PC-3 (cell line): ENCODE data around the gene FASN. TPM values are rescaled to one million over a fixed set of nuclear protein-coding genes. Genes with fewer than 3 reads are reported as not detected.

Experiments used
- ATAC-seq: fragments of 200-7000 bp; cut with Tn5 transposase; 2 replicates; pipeline ENCODE4 v1.9.1; 2020; ENCODE audit warnings: mild to moderate bottlenecking, moderate library complexity
- BruUV-seq: library from RNA; stranded (reverse); fragments of 400-500 nt; replicated peaks from 2 replicates; lab custom pipeline; 2021; lab: Mats Ljungman, UMichigan
- CTCF ChIA-PET: fragments of 300-600 bp; sonication (Branson Sonifier 250); formaldehyde crosslinking; loops from one replicate; lab custom pipeline; 2022; ENCODE audit warnings: antibody characterized with exemption; lab: Charles Lee
- POLR2A ChIA-PET: fragments of 300-600 bp; sonication (Branson Sonifier 250); formaldehyde crosslinking; loops from one replicate; lab custom pipeline; 2022; ENCODE audit warnings: antibody characterized with exemption; ENCODE audit not compliant: unreplicated experiment; lab: Charles Lee
- DNase-seq: peaks from one replicate; pipeline ENCODE4 v3.0.0-alpha.2; 2015
- H2AFZ ChIP-seq: fragments of 300-600 bp; sonication (generic); 2 replicates; pipeline ENCODE4 v1.6.0; 2016; ENCODE audit warnings: antibody characterized with exemption, low read length
- H3F3A ChIP-seq: fragments of 300-600 bp; sonication (generic); one replicate; pipeline ENCODE4 v1.6.0; 2017; ENCODE audit warnings: antibody characterized with exemption, low read length, control low read depth, mild to moderate bottlenecking; ENCODE audit not compliant: unreplicated experiment
- H3K27ac ChIP-seq: fragments of 300-600 bp; sonication (generic); 2 replicates; pipeline ENCODE4 v1.5.1; 2016; ENCODE audit warnings: mild to moderate bottlenecking, low read length
- H3K27me3 ChIP-seq: fragments of 300-600 bp; sonication (generic); 2 replicates; pipeline ENCODE4 v1.6.1; 2016; ENCODE audit warnings: low read length, mixed read lengths
- H3K36me3 ChIP-seq: fragments of 300-600 bp; sonication (generic); 2 replicates; pipeline ENCODE4 v1.6.1; 2016; ENCODE audit warnings: low read depth, mixed run types, low read length, mixed read lengths
- H3K4me1 ChIP-seq: fragments of 300-600 bp; sonication (generic); 2 replicates; pipeline ENCODE4 v1.5.1; 2016; ENCODE audit warnings: low read length; ENCODE audit not compliant: insufficient read depth
- H3K4me2 ChIP-seq: fragments of 300-600 bp; sonication (generic); 2 replicates; pipeline ENCODE4 v1.6.0; 2016; ENCODE audit warnings: low read length
- H3K4me3 ChIP-seq: fragments of 300-600 bp; sonication (generic); 2 replicates; pipeline ENCODE4 v1.5.1; 2016; ENCODE audit warnings: mild to moderate bottlenecking, low read length, mixed read lengths
- H3K79me2 ChIP-seq: fragments of 300-600 bp; sonication (generic); 2 replicates; pipeline ENCODE4 v1.6.1; 2017; ENCODE audit warnings: low read length, mixed read lengths
- H3K9ac ChIP-seq: fragments of 300-600 bp; sonication (generic); 2 replicates; pipeline ENCODE4 v1.6.0; 2016; ENCODE audit warnings: mild to moderate bottlenecking, low read length
- H3K9me2 ChIP-seq: fragments of 300-600 bp; sonication (generic); replicated peaks from 2 replicates; pipeline ENCODE4 v1.6.1; 2016; ENCODE audit warnings: mixed run types, low read length, mixed read lengths
- H3K9me3 ChIP-seq: fragments of 300-600 bp; sonication (generic); 2 replicates; pipeline ENCODE4 v1.6.1; 2016; ENCODE audit warnings: low read length, mixed read lengths
- H4K20me1 ChIP-seq: fragments of 300-600 bp; sonication (generic); 2 replicates; pipeline ENCODE4 v1.6.1; 2016; ENCODE audit warnings: low read length, mixed read lengths
- EZH2 ChIP-seq: fragments of 300-600 bp; sonication (generic); IDR thresholded peaks from one replicate; pipeline ENCODE4 v1.6.1; 2017; ENCODE audit warnings: antibody characterized with exemption, mild to moderate bottlenecking, low read length; ENCODE audit not compliant: unreplicated experiment
- EZH2phosphoT487 ChIP-seq: fragments of 300-600 bp; sonication (generic); IDR thresholded peaks from 2 replicates; pipeline ENCODE4 v1.6.1; 2018; ENCODE audit warnings: mild to moderate bottlenecking, antibody characterized with exemption, low read length, borderline replicate concordance
- intact Hi-C: fragments of 100-400 bp; cut with micrococcal nuclease; formaldehyde crosslinking; loops from 2 replicates; pipeline ENCODE4 v1.9.0; 2023
- total RNA-seq: library from RNA; depleted of rRNA; stranded (reverse); fragments of >200 nt; gene quantifications from 2 replicates; pipeline ENCODE4 v1.2.3, GENCODE V29; 2014
- TF ChIP-seq, protein P1 (sequence below): fragments of 300-600 bp; sonication (generic); conservative IDR thresholded peaks from 2 replicates; pipeline ENCODE4 v1.5.1; 2017; ENCODE audit warnings: antibody characterized with exemption, low read depth, mild to moderate bottlenecking, low read length

The FASN gene
- total RNA-seq, 1 experiment from 2014 or later, result 269 TPM

DNA sequence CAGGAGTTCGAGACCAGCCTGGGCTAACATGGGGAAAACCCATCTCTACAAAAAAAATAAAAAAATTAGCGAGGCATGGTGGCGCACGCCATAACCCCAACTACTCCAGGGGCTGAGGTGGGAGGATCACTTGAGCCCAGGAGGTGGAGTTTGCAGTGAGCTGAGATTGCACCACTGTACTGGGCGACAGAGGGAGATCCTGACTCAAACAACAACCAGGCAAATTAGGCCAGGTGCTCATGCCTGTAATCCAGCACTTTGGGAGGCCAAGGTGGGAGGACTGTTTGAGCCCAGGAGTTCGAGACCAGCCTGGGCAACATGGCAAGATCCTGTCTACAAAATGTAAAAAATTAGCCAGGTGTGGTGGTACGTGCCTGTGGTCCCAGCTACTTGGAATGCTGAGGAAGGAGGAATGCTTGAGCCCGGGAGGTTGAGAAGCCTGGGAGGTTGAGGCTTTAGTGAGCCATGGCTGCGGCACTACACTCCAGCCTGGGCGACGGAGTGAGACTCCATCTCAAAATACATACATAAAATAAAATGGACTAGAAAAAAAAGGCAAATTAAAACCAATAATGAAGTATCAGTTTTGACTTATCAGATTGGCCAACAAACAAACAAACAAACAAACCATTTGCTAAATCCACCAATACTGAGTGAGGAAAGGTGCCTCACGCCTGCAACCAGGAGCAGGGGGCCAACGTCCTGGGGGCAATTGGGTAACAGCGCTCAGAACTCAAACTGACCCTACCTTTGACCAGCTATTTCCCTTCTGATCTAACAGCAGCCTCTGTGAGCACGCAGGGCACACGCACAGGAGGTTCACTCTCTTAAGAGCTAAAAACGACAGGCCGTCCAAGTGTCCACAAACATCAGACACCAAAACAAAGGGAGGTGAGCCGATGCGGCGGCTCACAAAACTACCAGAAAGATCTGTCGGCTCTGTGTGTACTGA is 19.4 kb upstream of the FASN start:
- DNase-seq (no peak), ATAC-seq (no peak)
- CTCF ChIA-PET, result no interaction called here
- H3K9me2 ChIP-seq, result no peaks in the 10 kb centered on the region
- no peaks in the 10 kb centered on the region for H3F3A ChIP-seq
- H3K27ac ChIP-seq, result no peak overlapping the region
- POLR2A ChIA-PET, result interaction anchor here (0.6 kb wide), 1 partner anchor 80 kb away, joined by 4 read pairs; the partner anchor contains the start of gene DCXR
- H3K79me2 ChIP-seq, result no peaks in the 10 kb centered on the region
- no peak overlapping the region for H2AFZ ChIP-seq
- H3K9ac ChIP-seq, result no peak overlapping the region
- no peak overlapping the region for H3K4me2 ChIP-seq
- intact Hi-C loops, result no loop called here
- no peaks in the 10 kb centered on the region for H3K4me1 ChIP-seq
- no peak overlapping the region for H3K4me3 ChIP-seq
- H3K9me3 ChIP-seq, result no peaks in the 10 kb centered on the region
- no peaks in the 10 kb centered on the region for H3K36me3 ChIP-seq
- no TSS peak for BruUV-seq
- no peaks in the 10 kb centered on the region for H4K20me1 ChIP-seq
- no peak for TF ChIP-seq EZH2phosphoT487
- no peak for TF ChIP-seq EZH2
- TF ChIP-seq, protein P1, sequence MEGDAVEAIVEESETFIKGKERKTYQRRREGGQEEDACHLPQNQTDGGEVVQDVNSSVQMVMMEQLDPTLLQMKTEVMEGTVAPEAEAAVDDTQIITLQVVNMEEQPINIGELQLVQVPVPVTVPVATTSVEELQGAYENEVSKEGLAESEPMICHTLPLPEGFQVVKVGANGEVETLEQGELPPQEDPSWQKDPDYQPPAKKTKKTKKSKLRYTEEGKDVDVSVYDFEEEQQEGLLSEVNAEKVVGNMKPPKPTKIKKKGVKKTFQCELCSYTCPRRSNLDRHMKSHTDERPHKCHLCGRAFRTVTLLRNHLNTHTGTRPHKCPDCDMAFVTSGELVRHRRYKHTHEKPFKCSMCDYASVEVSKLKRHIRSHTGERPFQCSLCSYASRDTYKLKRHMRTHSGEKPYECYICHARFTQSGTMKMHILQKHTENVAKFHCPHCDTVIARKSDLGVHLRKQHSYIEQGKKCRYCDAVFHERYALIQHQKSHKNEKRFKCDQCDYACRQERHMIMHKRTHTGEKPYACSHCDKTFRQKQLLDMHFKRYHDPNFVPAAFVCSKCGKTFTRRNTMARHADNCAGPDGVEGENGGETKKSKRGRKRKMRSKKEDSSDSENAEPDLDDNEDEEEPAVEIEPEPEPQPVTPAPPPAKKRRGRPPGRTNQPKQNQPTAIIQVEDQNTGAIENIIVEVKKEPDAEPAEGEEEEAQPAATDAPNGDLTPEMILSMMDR, result no peak
- no peaks in the 10 kb centered on the region for H3K27me3 ChIP-seq

DNA sequence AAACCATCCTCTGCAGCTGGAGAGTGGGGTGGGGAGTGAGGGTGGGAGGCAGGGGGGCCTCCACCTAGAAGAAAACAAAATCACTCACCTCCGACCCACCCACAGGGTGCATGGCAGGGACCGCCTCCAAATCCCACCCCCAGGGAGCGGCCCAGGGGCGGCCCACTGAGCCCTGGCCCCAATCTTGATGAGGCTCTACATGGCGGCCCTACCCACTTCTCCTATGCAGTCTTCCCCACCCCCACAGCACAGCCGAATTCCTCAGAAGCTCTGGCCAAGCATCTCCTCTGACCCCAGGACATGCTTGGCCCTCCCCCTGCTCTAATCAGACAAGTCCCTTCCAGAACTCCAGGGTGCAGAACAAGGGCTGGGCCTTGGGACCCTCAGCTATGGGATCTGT is 18.2 kb upstream of the FASN start:
- H3K36me3 ChIP-seq, result no peaks in the 10 kb centered on the region
- H3K9ac ChIP-seq, result no peak overlapping the region
- DNase-seq (no peak), ATAC-seq (no peak)
- no TSS peak for BruUV-seq
- no peak overlapping the region for H3K4me2 ChIP-seq
- no peaks in the 10 kb centered on the region for H3K27me3 ChIP-seq
- POLR2A ChIA-PET, result no interaction called here
- H3K27ac ChIP-seq, result no peak overlapping the region
- CTCF ChIA-PET, result no interaction called here
- intact Hi-C loops, result no loop called here
- no peaks in the 10 kb centered on the region for H3K9me3 ChIP-seq
- H3K79me2 ChIP-seq, result no peaks in the 10 kb centered on the region
- H3K4me3 ChIP-seq, result no peak overlapping the region
- TF ChIP-seq EZH2phosphoT487 (no peak), EZH2 (no peak)
- TF ChIP-seq, protein P1, result no peak
- no peak overlapping the region for H2AFZ ChIP-seq
- no peaks in the 10 kb centered on the region for H3K4me1 ChIP-seq
- H4K20me1 ChIP-seq, result no peaks in the 10 kb centered on the region
- no peaks in the 10 kb centered on the region for H3K9me2 ChIP-seq
- no peaks in the 10 kb centered on the region for H3F3A ChIP-seq

DNA sequence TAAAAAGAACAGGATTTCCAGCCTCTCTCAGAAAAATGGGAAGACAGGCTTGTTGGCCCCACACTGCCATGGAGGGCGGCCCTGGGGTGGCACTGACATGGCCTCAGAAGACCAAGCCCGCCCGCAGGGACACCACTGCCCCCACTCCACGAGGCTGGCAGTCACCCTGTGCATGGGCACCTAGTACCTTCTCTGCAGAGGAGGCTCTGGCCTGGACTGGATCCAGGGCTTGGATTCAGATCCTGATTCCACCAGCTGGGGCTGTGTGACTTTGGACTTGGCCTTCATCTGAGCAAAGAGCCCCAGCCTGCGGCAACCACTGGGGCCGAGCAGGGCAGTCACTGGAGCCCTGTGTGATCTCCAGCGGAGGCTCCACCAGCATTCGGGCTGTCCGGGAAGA is 16.8 kb upstream of the FASN start:
- H4K20me1 ChIP-seq, result no peaks in the 10 kb centered on the region
- no peaks in the 10 kb centered on the region for H3K36me3 ChIP-seq
- intact Hi-C loops, result no loop called here
- H3K4me2 ChIP-seq, result no peak overlapping the region
- no peak overlapping the region for H3K9ac ChIP-seq
- DNase-seq (no peak), ATAC-seq (no peak)
- H3K9me2 ChIP-seq, result no peaks in the 10 kb centered on the region
- no peak for TF ChIP-seq EZH2
- TF ChIP-seq, protein P1, result no peak
- TF ChIP-seq EZH2phosphoT487, result no peak
- ChIA-PET POLR2A (interaction anchor here (0.5 kb wide), 1 partner anchor 9 kb away, joined by 8 read pairs; no protein-coding TSS in a partner anchor), CTCF (no interaction called here)
- H3K4me1 ChIP-seq, result peaks cover 10% of the 10 kb centered on the region
- no TSS peak for BruUV-seq
- H3F3A ChIP-seq, result peaks cover 4% of the 10 kb centered on the region
- no peaks in the 10 kb centered on the region for H3K27me3 ChIP-seq
- no peak overlapping the region for H3K27ac ChIP-seq
- H2AFZ ChIP-seq, result no peak overlapping the region
- no peaks in the 10 kb centered on the region for H3K9me3 ChIP-seq
- no peak overlapping the region for H3K4me3 ChIP-seq
- H3K79me2 ChIP-seq, result no peaks in the 10 kb centered on the region
